ENCODE data around the gene C4BPB. TPM values are rescaled to one million over a fixed set of nuclear protein-coding genes. Genes with fewer than 3 reads are reported as not detected.

C4BPB gene
- total RNA-seq, 1 donor from 2014 or later = 0.36 TPM

- no peak overlapping the region for H3K27ac Mint-ChIP-seq
- H3K4me1 Mint-ChIP-seq (ENCODE audit: unreplicated experiment) = peaks cover under 1% of the 10 kb centered on the region
- DNase-seq (ENCODE audit: extremely low spot score, unreplicated experiment) = no peak
- no peaks in the 10 kb centered on the region for H3K9me3 Mint-ChIP-seq
- TF ChIP-seq CTCF (conservative IDR thresholded peaks at IDR 0.05) = no peak
- H3K4me3 Mint-ChIP-seq = no peak overlapping the region
- no peaks in the 10 kb centered on the region for H3K27me3 Mint-ChIP-seq
- peaks cover 18% of the 10 kb centered on the region for H3K36me3 Mint-ChIP-seq
These were observed 26.6 kb upstream of the C4BPB start for GRCh38 chr1:207062058-207062457.

GRCh38 chr1:207063014-207063413, 25.6 kb upstream of the C4BPB start:
- Mint-ChIP-seq H3K27me3 (no peaks in the 10 kb centered on the region), H3K4me3 (no peak overlapping the region), H3K9me3 (no peaks in the 10 kb centered on the region), H3K36me3 (peaks cover 23% of the 10 kb centered on the region), H3K27ac (no peak overlapping the region), H3K4me1 (ENCODE audit: unreplicated experiment) (peaks cover 5% of the 10 kb centered on the region)
- no peak for DNase-seq (ENCODE audit: extremely low spot score, unreplicated experiment)
- no peak for TF ChIP-seq CTCF (conservative IDR thresholded peaks at IDR 0.05)

- Mint-ChIP-seq H3K36me3 (peaks cover 31% of the 10 kb centered on the region), H3K9me3 (no peaks in the 10 kb centered on the region), H3K4me1 (ENCODE audit: unreplicated experiment) (peaks cover 5% of the 10 kb centered on the region), H3K27me3 (no peaks in the 10 kb centered on the region), H3K4me3 (no peak overlapping the region), H3K27ac (no peak overlapping the region)
- no peak for TF ChIP-seq CTCF (conservative IDR thresholded peaks at IDR 0.05)
- DNase-seq (ENCODE audit: extremely low spot score, unreplicated experiment) = no peak
These were observed 24.1 kb upstream of the C4BPB start for GRCh38 chr1:207064561-207064960.

- Mint-ChIP-seq H3K4me1 (ENCODE audit: unreplicated experiment) (peaks cover 5% of the 10 kb centered on the region), H3K4me3 (no peak overlapping the region)
These were observed 21.5 kb upstream of the C4BPB start for GRCh38 chr1:207067185-207067584.

GRCh38 chr1:207067665-207068064, 21.0 kb upstream of the C4BPB start:
- no peak overlapping the region for H3K4me3 Mint-ChIP-seq
- DNase-seq (ENCODE audit: extremely low spot score, unreplicated experiment) = no peak
- no peak for TF ChIP-seq CTCF (conservative IDR thresholded peaks at IDR 0.05)
- no peak overlapping the region for H3K27ac Mint-ChIP-seq
- no peaks in the 10 kb centered on the region for H3K9me3 Mint-ChIP-seq
- H3K27me3 Mint-ChIP-seq = no peaks in the 10 kb centered on the region
- H3K4me1 Mint-ChIP-seq (ENCODE audit: unreplicated experiment) = peaks cover 5% of the 10 kb centered on the region
- H3K36me3 Mint-ChIP-seq = peaks cover 33% of the 10 kb centered on the region

More at GRCh38 chr1:207067185-207067584, 21.5 kb upstream of the C4BPB start:
- Mint-ChIP-seq H3K27ac (no peak overlapping the region), H3K9me3 (no peaks in the 10 kb centered on the region), H3K36me3 (peaks cover 36% of the 10 kb centered on the region), H3K27me3 (no peaks in the 10 kb centered on the region)
- no peak for TF ChIP-seq CTCF (conservative IDR thresholded peaks at IDR 0.05)
- DNase-seq (ENCODE audit: extremely low spot score, unreplicated experiment) = no peak

GRCh38 chr1:207069061-207069460, 19.6 kb upstream of the C4BPB start:
- no peak overlapping the region for H3K27ac Mint-ChIP-seq
- no peaks in the 10 kb centered on the region for H3K27me3 Mint-ChIP-seq
- peaks cover 29% of the 10 kb centered on the region for H3K36me3 Mint-ChIP-seq
- H3K4me1 Mint-ChIP-seq (ENCODE audit: unreplicated experiment) = peaks cover 5% of the 10 kb centered on the region
- no peaks in the 10 kb centered on the region for H3K9me3 Mint-ChIP-seq
- no peak for TF ChIP-seq CTCF (conservative IDR thresholded peaks at IDR 0.05)
- no peak overlapping the region for H3K4me3 Mint-ChIP-seq
- no peak for DNase-seq (ENCODE audit: extremely low spot score, unreplicated experiment)

Data from type B pancreatic cell (in vitro differentiated cells).